ENCODE results near the gene APOL1. TPM values are rescaled to one million over a fixed set of nuclear protein-coding genes. Genes with fewer than 3 reads are reported as not detected.

The APOL1 gene
- total and polyA plus RNA-seq, 2 donors (not counting 3 experiments of a cell fraction or from before 2014, with no cell fraction given): 8.2 to 14.1 TPM

- dilution Hi-C loops (cut with MboI; ENCODE audit: extremely low pct_ligation_motif_present, low sequenced_read_pairs): no loop called here
- CTCF ChIA-PET: no interaction called here
Measured at GRCh38 chr22:36256478-36256877, 3.5 kb downstream of the APOL1 start.

More at GRCh38 chr22:36256478-36256877, 3.5 kb downstream of the APOL1 start:
- no TSS peak for BruUV-seq (replicated peaks)
- Histone ChIP-seq H3K27me3 (ENCODE audit: control insufficient read depth in 2 of 2, insufficient read depth in 2 of 2, low read length in 2 of 2) (no peaks in the 10 kb centered on the region), H3K9ac (replicated peaks; ENCODE audit: extremely low read depth, insufficient read depth, low read length) (no peak overlapping the region), H4K20me1 (replicated peaks; ENCODE audit: control insufficient read depth, extremely low read depth, insufficient read depth, low read length) (no peaks in the 10 kb centered on the region), H3K4me2 (ENCODE audit: insufficient read depth, low read length) (no peak overlapping the region), H3K4me3 (replicated peaks in 1 of 3; ENCODE audit: insufficient read depth in 1 of 3, low read depth in 1 of 3, low read length in 3 of 3) (no peak overlapping the region), H3K79me2 (ENCODE audit: control insufficient read depth, insufficient read depth, low read length) (no peaks in the 10 kb centered on the region), H3K4me1 (ENCODE audit: control insufficient read depth, extremely low read depth, insufficient read depth, low read length) (peaks cover 30% of the 10 kb centered on the region), H2AFZ (ENCODE audit: low read depth, low read length) (no peak overlapping the region), H3K36me3 (ENCODE audit: control insufficient read depth in 2 of 2, extremely low read depth in 1 of 2, insufficient read depth in 2 of 2, low read length in 2 of 2) (no peaks in the 10 kb centered on the region), H3K27ac (ENCODE audit: insufficient read depth, low read depth, low read length) (no peak overlapping the region), H3K9me3 (replicated peaks; ENCODE audit: control insufficient read depth, insufficient read depth, low read length) (no peaks in the 10 kb centered on the region), H3K9me1 (replicated peaks; ENCODE audit: control insufficient read depth, extremely low read depth, insufficient read depth, low read length) (no peaks in the 10 kb centered on the region)
- TF ChIP-seq MAX (IDR thresholded peaks at IDR 0.05; ENCODE audit: insufficient read depth, insufficient read length) (no peak), MYC (IDR thresholded peaks at IDR 0.05; ENCODE audit: low read depth, low read length) (no peak), POLR2AphosphoS5 (IDR thresholded peaks at IDR 0.05; ENCODE audit: insufficient read depth, low read depth, low read length) (no peak), EZH2 (IDR thresholded peaks at IDR 0.05; ENCODE audit: borderline replicate concordance, low read depth, low read length, severe bottlenecking) (no peak), CTCF (IDR thresholded peaks at IDR 0.05; ENCODE audit: extremely low read depth in 1 of 2, insufficient read depth in 1 of 2, low read depth in 1 of 2, low read length in 2 of 2) (no peak), GATA2 (IDR thresholded peaks at IDR 0.05; ENCODE audit: insufficient read depth, insufficient read length, low read depth, low read length) (no peak), JUN (IDR thresholded peaks at IDR 0.05; ENCODE audit: borderline replicate concordance, insufficient read depth, insufficient read length, low read depth) (no peak), FOS (IDR thresholded peaks at IDR 0.05; ENCODE audit: borderline replicate concordance, insufficient read depth, low read length) (no peak)
- intact Hi-C loops (cut with micrococcal nuclease): no loop called here
- FAIRE-seq: no peak
- POLR2A ChIA-PET: no interaction called here
- no peak for DNase-seq (ENCODE audit: low read depth, low spot score)
